Measurements from ENCODE around the gene CNTLN.
A peak's percentile ranks its signal among the peaks of the same experiment; 100 is the strongest.

The CNTLN gene

GRCh38 chr9:17134396-17135294 lies at the start of gene CNTLN:
TSS of gene CNTLN (plus strand) at chr9:17135040. CDS start at chr9:17135066, 26 bp downstream.
- H3K4me3 ChIP-seq (ENCODE audit: low read length), result peak within 1 kb of the TSS; percentile 79
- no peak for TF ChIP-seq ZNF274 (IDR thresholded peaks at IDR 0.05; ENCODE audit: low read depth, low read length)

- TF ChIP-seq ZNF274 (IDR thresholded peaks at IDR 0.05; ENCODE audit: low read depth, low read length), result no peak
- H3K4me3 ChIP-seq (ENCODE audit: low read length), result no peak overlapping the region
Measured at GRCh38 chr9:17088566-17088965, 46.3 kb upstream of the CNTLN start.

- TF ChIP-seq ZNF274 (IDR thresholded peaks at IDR 0.05; ENCODE audit: low read depth, low read length), result no peak
- no peak overlapping the region for H3K4me3 ChIP-seq (ENCODE audit: low read length)
Measured at GRCh38 chr9:17090041-17090440, 44.8 kb upstream of the CNTLN start.

- TF ChIP-seq ZNF274 (IDR thresholded peaks at IDR 0.05; ENCODE audit: low read depth, low read length), result no peak
- H3K4me3 ChIP-seq (ENCODE audit: low read length), result no peak overlapping the region
Measured at GRCh38 chr9:17116400-17116837, 18.4 kb upstream of the CNTLN start.

- TF ChIP-seq ZNF274 (IDR thresholded peaks at IDR 0.05; ENCODE audit: low read depth, low read length), result no peak
Measured at GRCh38 chr9:17117372-17117771, 17.5 kb upstream of the CNTLN start.

GRCh38 chr9:17120203-17120602 lies 14.6 kb upstream of the CNTLN start:
- no peak overlapping the region for H3K4me3 ChIP-seq (ENCODE audit: low read length)
- no peak for TF ChIP-seq ZNF274 (IDR thresholded peaks at IDR 0.05; ENCODE audit: low read depth, low read length)

More at GRCh38 chr9:17117372-17117771, 17.5 kb upstream of the CNTLN start:
- no peak overlapping the region for H3K4me3 ChIP-seq (ENCODE audit: low read length)

- H3K4me3 ChIP-seq (ENCODE audit: low read length), result no peak overlapping the region
- TF ChIP-seq ZNF274 (IDR thresholded peaks at IDR 0.05; ENCODE audit: low read depth, low read length), result no peak
Measured at GRCh38 chr9:17121264-17121663, 13.6 kb upstream of the CNTLN start.

GRCh38 chr9:17130291-17130690 lies 4.5 kb upstream of the CNTLN start:
- no peak for TF ChIP-seq ZNF274 (IDR thresholded peaks at IDR 0.05; ENCODE audit: low read depth, low read length)
- no peak overlapping the region for H3K4me3 ChIP-seq (ENCODE audit: low read length)

- H3K4me3 ChIP-seq (ENCODE audit: low read length), result no peak overlapping the region
- TF ChIP-seq ZNF274 (IDR thresholded peaks at IDR 0.05; ENCODE audit: low read depth, low read length), result no peak
Measured at GRCh38 chr9:17130725-17131124, 4.1 kb upstream of the CNTLN start.

- TF ChIP-seq ZNF274 (IDR thresholded peaks at IDR 0.05; ENCODE audit: low read depth, low read length), result no peak
- no peak overlapping the region for H3K4me3 ChIP-seq (ENCODE audit: low read length)
Measured at GRCh38 chr9:17131494-17131893, 3.3 kb upstream of the CNTLN start.

GRCh38 chr9:17135295-17136160 lies 688 bp downstream of the CNTLN start:
- no peak for TF ChIP-seq ZNF274 (IDR thresholded peaks at IDR 0.05; ENCODE audit: low read depth, low read length)
- H3K4me3 ChIP-seq (ENCODE audit: low read length), result peak overlapping the region; percentile 79

- no peak overlapping the region for H3K4me3 ChIP-seq (ENCODE audit: low read length)
Measured at GRCh38 chr9:17137566-17137965, 2.7 kb downstream of the CNTLN start.

GRCh38 chr9:17138503-17138902 lies 3.7 kb downstream of the CNTLN start:
- H3K4me3 ChIP-seq (ENCODE audit: low read length), result no peak overlapping the region
- TF ChIP-seq ZNF274 (IDR thresholded peaks at IDR 0.05; ENCODE audit: low read depth, low read length), result no peak

More at GRCh38 chr9:17137566-17137965, 2.7 kb downstream of the CNTLN start:
- TF ChIP-seq ZNF274 (IDR thresholded peaks at IDR 0.05; ENCODE audit: low read depth, low read length), result no peak

- TF ChIP-seq ZNF274 (IDR thresholded peaks at IDR 0.05; ENCODE audit: low read depth, low read length), result no peak
- no peak overlapping the region for H3K4me3 ChIP-seq (ENCODE audit: low read length)
Measured at GRCh38 chr9:17140418-17140817, 5.6 kb downstream of the CNTLN start.
